Limb (tissue), 2 donors: ENCODE results near the gene SVEP1.
"Not testable (repeated sequence)": the region's sequence is repeated elsewhere in the genome, so short reads cannot be mapped to it uniquely, and the experiment has no call there.

Experiments used
- DNase-seq, 2 donors: peaks; one replicate each; pipeline ENCODE4 v3.0.0-alpha.2; 2016; ENCODE audit errors: extremely low spot score in 2 of 2

Gene SVEP1

DNA sequence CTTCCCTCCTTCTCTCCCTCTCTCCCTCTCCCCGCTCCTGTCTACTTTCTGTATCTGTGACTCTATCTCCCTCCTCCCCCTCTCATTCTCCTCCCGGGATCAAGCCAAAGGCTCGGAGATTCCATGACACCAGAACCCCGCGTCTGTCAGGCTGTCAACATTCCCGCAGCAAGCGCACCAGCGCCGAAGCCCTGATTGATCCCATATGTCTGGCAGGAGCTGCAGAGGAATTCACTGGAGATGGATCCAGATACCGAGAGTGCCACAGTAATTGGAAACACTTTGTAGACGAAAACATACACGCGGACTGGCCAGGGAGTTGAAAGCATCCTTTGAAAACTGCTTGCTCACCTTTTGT, 300 bp upstream of the SVEP1 start:
- peak; percentile 76 to 80 for DNase-seq

DNA sequence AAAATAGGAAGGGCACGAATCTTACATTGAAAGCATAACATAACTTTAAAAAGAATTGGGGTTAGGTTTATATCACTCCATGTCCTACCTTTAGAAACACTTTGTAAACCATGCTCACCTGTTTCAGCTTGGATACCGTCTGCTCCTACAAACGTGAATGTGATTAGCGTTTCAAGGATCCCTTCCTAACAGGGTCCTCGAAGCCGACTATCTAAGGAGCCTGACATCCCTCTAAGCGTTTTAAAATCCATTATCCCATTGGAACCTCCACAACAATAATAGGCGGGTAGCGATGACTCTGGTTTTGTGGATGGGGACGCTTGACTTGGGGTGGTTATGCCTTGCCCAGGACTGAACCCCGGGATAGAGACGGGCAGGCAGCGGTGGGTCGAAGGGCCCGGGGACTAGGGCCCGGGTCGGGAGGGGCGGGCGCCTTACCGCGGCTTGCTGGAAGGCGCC, 937 bp downstream of the SVEP1 start:
- no peak for DNase-seq

DNA sequence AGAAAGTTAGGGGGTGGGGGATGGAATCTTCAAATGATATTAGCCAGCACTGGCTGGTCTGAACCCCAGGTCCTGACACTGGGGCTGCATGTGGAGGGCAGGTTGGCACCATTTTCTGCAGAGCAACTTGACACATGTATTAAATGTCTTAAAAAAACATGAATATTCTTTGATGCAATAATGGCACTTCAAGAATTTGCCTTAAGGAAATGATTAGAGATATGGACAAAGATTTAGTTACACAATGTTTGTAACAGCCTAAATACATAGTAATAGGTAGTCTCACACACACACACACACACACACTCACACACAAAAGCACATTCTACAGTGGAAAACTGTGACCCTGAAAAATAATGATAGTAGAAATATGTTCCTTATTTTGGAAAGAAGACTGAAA, 3.6 kb downstream of the SVEP1 start:
- no peak for DNase-seq

DNA sequence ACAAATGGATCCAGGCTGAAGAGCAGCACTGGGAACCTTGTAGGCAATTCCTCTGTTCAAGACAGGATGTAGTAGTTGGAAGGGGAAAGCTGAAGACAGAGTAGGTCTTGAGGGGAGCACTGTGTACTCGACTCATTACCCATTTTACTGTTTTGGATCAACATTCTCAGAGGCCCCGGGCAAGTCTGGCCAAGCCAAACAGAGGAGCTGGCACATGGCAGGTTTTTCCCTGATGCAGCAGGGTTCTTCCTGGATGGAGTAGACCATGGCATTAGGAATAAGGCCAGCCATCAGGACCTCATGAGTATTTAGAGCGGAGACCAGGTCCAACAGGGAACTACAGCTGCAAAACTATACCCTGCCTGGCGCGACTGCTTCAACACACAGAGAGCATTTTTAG, 4.4 kb downstream of the SVEP1 start:
- peak in 1 of 2 donors; percentile 63 for DNase-seq

DNA sequence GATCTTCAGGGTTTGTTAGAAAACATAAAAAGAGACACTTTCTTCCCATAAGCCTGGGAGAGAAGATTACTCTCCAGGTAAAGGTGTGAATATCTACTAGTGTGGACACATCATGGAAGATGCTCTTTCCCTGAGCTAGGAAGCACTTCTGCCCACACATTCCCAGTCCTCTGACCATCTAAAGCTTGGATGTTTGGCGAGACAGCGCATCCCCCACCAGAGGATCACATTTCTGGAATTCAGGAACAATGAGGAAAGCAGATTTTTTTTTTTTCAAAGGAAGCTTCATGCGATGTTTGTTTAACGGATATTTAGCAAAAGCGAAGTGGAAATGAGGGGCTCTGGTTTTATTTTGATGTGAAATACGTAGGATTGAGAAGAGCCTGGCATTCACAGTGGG, 6.2 kb downstream of the SVEP1 start:
- DNase-seq: no peak

DNA sequence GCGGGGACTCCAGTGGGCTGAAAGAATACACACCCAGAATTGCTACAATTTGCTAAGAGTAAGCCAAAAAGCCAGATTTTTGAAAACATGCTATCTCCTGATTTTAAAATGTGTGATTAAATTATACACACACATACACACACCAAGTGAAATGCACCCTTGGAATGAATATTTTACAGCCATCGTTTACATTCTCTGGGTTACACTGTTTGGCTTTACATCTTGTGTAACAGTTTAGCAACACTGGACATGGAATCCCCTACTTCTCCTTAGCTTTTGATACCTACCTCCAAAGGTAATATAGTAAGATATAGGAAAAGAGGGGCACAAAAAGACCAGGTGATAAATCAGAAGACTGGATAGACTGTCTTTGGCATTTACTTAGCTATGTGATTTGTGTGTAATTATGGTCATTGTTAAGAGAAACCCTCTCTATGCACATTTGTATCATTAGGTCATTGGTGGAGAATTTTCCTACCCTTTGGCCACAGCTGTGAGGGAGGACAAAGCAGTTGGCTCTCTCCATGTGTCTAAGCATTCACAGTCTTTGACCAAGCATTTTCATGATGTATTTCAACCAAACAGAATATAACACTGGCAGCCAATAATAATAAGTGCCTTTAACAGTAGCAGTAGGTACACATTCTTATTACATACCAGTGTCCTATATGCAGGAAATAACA, 7.6 kb downstream of the SVEP1 start:
- DNase-seq: no peak

DNA sequence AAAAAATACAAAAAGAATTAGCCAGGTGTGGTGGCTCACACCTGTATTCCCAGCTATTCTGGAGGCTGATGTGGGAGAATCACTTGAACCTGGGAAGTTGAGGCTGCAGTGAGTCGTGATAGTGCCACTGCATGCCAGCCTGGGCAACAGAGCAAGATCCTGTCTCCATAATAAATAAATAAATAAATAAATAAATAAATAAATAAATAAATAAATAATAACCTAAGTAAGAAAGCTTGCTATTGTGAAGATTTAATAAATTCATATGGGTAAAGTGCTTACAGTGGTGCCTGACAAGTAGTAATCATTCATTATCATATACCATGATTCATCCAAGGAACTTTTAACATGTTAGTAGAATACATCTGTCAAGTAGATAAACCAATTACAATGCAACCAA, 13.4 kb downstream of the SVEP1 start:
- no peak for DNase-seq

DNA sequence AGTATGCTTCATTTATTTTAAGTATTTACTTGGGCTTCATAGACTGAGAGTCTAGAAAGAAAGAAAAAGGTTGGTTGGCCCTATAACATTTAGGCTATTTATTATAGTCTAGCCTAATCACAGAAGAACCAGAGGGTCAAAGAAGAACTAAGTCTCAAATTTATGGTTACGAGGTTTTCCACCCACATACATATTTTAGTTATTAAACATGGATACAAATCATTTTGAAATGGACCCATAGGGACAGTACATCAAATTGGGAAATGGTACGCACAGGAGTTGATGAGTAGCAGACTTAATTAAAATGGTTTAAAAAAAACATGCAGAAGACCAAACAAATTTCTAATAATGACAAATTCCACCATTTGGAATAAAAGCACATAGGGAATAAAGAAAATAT, 17.7 kb downstream of the SVEP1 start:
- no peak for DNase-seq

DNA sequence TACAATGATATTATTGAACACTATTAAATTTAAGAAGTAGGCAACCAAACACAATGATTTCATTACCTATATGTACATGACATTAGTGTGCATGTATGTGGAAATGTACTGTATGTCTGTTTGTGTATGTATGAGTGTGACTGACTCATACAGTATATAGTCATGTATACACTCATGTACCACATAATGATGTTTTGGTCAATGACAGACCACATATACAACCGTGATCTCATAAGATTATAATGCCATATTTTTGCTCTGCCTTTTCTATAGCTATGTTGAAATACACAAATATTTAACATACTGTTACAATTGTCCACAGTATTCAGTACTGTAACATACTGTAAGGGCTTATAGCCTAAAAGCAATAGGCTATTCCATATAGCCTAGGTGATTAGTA, 19.7 kb downstream of the SVEP1 start:
- DNase-seq: no peak

DNA sequence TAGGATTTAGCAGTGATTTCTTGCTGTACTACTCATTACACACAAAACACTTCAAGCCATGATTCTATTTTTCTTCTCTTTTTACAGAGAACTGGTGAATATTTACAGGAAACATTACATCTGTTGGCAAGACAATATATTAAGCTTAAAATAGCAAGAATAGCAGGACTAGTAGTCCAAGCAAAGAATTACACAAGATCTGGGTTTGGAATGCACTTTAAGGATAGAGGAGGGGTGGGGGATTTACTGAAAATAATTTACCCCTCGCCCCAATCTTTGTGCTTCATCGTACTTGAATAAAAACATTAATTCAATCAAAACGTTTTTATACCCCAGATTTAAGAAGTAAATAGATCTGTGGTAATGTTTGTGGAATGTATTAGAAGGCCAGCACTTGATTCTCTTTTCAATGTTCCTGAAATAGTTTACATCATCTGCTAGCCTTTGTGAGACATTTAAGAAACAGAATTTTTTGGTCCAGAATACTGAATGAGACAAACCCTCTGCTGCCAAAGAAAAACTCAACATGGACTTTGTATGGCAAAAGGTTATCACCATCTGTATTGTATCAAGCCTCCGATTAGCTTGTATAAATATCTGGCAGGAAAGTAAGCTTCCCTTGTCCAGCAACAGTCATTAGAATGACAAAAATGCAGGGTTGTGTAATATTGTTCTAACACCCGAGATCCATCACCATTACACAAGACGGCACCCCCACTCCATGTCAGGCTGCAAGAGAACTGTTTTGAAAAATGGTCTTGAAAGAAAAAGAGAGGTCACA, 23.8 kb downstream of the SVEP1 start:
- peak in 1 of 2 donors; percentile 41 for DNase-seq

DNA sequence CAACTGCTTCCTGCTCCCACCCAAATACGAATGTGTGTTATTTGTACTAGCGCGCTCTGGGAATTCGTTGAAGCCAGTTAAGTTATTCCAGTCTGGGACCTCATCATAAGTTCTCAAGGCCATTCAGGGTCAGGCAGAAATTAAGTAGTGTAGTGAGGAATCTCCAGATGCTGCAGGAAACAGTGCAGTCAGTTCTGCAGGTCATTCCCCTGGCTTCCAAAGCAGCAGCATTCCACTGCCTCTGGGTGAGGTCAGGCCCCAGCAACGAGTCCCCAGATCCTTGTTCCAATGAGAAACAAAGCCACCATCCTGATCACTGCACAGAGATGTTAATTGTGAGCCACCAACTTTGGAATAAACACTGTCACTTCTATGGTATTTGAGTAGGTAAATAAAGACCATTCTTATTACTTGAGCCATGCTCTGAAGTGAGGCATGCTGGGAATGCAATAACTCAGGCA, 33.1 kb downstream of the SVEP1 start:
- DNase-seq: no peak

DNA sequence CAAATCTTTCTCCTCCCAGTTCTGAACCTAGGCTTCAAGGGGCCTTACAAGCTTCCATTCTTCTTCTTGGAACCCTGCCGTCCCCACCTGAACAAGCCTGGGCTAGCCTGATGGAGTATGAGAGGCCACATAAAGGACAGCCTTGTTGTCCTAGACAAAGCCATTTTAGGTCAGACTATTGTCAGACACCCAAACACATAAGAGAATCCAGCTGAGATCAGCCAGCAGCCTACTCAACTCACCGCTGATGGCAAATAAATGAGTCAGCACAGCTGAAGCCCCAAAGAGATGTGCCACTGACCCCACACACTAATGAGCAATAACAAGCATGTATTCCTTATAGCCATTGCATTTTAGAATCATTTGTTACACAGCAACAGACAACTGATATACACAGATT, 33.8 kb downstream of the SVEP1 start:
- DNase-seq: no peak

DNA sequence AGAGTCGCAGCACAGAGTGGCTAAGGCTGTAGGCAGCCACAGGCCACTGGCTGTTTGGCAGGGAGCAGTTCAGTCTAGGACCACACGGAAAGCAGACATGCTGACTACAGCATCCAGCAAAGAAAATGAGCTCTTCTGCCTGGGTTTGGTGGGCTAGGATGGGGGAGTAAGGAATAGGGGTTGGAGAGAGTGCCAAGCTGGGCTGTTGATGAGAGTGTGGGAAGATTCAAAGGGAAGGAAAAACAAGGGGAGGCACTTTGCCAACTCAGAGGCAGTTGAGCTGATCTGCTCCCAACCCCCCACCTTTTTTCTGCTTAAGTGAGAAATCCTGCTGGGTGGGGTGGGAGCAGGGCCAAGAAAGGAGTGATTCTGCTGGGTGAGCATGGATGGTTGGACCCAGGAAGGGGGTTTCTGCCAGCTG, 35.9 kb downstream of the SVEP1 start:
- DNase-seq: peak in 1 of 2 donors; percentile 40

DNA sequence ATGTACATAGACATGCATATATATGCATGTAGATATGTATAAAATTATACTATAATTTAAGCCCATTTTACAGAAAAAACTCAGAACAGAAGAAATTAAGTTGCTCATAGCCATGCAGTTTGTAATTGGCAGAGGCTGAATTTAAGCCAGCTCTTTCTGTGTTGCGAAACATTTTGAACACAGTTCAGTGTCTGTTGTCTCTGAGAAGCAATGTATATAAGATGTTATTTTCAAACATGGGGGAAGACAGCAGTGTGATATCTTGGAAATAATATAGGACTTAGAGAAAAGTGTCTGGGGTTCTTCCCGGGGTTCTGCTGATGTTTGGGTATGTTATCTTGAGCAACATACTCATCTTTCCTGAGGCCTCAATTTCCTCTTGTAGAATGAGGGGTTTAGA, 37.6 kb downstream of the SVEP1 start:
- no peak for DNase-seq

DNA sequence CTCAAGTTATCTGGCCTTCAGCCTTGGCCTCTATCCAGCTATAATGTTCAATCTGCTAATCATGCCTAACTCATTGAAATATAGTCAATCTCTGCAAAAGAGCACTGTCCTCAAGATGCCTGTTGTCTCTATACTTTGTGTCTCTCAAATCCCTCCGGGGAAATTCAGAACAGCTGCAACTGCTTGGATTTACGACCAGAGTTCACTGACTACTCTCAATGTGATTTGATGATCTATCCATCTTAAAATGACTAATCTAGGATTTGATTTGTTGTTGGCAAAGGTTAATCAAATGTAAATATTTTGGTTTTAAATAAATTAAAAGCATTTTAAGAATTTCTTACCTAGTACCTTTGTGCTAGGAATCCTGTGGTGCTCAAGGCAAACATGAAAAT, 40.9 kb downstream of the SVEP1 start:
- DNase-seq: peak; percentile 31 to 47

DNA sequence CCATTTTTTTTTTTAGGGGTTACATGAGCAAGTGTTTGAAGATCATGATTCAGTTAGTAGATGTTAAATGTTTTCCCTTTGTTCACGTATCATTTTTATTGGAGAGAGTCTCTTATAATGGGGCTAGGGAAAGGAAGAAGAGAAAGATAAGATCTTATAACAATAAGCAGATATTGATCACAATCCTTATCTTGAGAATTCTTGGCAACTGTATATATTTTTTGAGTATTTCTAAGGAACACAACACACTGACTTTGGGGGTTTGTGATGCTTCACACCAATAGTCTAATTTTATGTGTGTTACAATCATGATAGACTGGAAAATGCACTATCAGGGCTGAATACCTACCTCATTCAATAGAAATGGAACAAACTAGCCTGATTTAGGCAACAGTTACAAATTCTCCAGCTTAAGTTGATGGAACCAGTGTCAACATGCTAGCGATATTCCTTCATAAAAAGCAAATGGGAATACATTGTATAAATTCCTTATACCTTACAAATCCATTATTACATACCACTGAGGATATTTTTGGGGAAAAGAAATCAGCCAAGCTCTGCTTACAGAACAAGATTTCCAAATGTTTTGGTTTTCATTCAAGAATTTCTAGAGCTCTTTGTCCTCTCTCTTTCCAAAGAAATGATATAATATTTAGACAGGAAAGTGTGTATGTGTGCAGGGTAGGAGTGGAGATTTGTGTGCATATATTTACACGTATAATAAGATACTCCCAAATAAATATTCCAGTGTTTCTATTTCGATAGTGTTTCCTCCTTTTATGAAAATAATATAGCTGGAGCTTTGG, 41.5 kb downstream of the SVEP1 start:
- DNase-seq: peak in 1 of 2 donors; percentile 62

DNA sequence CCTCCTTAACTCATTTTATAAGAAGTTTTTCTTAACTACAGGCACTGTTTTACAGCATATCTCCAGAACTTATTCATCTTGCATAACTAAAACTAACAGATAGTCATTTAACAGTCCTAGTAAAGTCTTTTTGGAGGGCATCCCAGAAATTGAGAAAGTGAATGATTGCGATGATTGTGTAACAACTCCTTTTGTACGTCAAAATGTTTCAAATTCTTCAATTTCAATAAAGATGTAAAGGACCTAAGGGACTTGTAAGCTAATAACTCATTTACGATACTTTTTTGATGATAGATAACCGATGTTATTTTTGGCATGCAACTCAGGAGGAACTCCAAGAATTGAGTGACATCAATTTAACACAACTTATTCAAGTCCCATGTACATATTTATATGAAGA, 42.7 kb downstream of the SVEP1 start:
- DNase-seq: no peak

DNA sequence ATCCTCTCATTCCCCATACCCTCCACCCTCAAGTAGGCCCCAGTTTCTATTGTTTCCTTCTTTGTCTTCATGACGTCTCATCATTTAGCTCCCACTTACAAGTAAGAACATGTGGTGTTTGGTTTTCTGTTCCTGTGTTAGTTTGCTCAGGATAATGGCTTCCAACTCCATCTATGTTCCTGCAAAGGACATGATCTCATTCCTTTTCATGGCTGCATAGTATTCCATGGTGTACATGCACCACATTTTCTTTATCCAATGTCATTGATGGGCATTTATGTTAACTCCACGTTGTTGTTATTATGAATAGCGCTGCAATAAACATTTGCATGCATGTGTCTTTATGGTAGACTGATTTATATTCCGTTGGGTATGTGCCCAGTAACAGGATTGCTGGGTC, 45.4 kb downstream of the SVEP1 start:
- DNase-seq: not testable (repeated sequence)

DNA sequence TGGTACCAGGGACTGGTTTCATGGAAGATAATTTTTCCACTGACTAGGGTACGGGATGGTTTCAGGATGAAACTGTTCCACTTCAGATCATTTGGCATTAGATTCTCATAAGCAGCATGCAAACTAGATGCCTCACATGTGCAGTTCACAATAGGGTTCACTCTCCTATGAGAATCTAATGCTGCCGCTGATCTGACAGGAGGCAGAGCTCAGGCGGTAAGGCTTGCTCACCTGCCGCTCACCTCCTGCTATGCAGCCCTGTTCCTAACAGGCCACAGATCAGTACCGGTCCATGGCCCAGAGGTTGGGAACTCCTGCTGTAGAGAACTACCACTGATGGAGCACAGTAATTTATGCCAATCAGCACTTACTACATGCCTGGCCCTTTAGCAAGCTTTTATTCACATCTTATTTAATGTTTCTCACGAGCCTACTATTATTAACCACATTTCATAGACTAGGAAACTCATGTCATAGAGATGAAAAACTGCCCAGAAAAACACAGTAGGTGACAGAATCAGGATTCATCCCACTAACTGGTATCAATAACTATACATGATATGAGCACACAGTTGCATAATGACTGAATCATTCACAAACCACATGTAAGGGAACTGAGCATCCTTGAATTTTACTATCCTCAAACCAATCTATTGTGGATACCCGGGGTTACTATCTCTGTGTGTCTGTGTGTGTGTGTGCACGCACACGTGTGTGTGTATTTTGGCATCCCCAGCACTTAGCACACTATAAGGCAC, 46.5 kb downstream of the SVEP1 start:
- DNase-seq: no peak

DNA sequence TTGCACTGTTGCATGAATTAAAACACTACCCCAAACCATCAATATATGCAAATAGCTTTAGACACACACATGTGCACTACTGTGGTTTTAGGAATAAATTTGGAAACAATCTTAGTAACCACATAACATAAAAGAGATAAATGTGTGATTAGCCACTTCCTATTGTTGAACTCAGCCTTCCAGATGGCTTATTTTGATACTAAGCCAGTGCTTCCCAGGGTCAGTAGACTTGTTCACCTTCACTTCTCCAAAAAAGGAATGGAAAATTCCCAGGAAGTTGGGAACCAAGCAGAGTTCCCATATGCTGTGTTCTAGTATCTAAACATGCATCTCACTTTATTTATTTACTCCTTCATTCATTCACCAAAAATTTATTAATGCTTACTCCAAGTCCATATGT, 47.8 kb downstream of the SVEP1 start:
- no peak for DNase-seq

DNA sequence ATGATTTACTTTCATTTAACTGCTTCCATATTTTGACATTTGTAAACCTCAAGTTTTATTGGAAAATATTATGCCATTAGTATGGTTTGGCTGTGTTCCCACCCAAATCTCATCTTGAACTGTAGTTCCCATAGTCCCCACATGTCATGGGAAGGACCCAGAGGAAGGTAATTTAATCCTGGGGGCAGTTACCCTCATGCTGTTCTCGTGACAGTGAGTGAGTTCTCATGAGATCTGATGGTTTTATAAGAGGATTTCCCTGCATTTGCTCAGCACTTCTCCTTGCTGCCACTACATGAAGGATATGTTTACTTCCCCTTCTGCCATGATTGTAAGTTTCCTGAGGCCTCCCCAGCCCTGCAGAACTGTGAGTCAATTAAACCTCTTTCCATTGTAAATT, 48.3 kb downstream of the SVEP1 start:
- not testable (repeated sequence) for DNase-seq
